GM19324 (cell line): ENCODE measurements around the gene RPL13.

ENCODE experiments used
- ATAC-seq: cut with Tn5 transposase; IDR thresholded peaks from one replicate; pipeline ENCODE4 v1.9.1; 2021; ENCODE audit warnings: mild to moderate bottlenecking, moderate library complexity; ENCODE audit not compliant: unreplicated experiment, low FRiP score

RPL13 gene

GRCh38 chr16:89560378-89561141 is at the start of gene RPL13:
TSS of gene RPL13 (plus strand) at chr16:89560682. CDS start at chr16:89560960, 278 bp downstream.
- peak; percentile 91 for ATAC-seq

DNA sequence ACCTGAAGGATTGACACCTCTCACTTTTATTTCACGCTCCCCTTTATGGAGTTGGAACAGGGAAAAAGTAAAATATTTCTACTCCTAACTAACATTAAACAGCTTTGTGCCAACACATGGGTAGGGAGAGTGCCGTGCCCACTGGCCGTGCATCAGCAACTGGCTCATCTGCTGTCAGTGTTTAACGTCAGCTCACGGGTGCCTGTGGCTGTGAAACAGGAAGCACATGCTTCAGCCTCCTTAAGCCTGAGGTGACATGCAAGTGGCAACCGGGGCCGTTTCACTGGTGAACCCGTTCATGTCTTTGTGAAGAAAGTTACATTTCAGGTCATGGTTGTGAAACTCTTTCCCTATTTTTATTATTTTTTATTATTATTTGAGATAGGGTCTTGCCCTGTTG is 49.1 kb upstream of the RPL13 start:
- no peak for ATAC-seq

GRCh38 chr16:89512453-89512852 is 48.0 kb upstream of the RPL13 start:
- ATAC-seq: no peak

DNA sequence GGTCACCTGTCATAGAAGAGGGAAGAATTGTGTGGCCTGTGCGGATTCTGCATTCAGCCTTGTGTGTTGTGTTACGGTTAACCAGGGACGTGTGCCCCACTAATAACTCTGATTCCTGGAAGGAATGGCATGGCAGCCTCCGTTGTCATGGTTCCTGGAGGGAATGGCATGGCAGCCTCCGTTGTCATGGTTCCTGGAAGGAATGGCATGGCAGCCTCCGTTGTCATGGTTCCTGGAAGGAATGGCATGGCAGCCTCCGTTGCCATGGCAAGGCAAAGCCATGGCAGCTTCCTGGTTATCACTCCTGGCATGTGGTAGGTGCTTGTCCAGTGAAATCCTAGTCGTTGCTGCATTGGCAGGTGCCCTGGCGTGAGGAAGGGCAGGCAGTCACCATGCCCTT is 43.4 kb upstream of the RPL13 start:
- no peak for ATAC-seq

GRCh38 chr16:89519881-89520280 is 40.6 kb upstream of the RPL13 start:
- no peak for ATAC-seq

DNA sequence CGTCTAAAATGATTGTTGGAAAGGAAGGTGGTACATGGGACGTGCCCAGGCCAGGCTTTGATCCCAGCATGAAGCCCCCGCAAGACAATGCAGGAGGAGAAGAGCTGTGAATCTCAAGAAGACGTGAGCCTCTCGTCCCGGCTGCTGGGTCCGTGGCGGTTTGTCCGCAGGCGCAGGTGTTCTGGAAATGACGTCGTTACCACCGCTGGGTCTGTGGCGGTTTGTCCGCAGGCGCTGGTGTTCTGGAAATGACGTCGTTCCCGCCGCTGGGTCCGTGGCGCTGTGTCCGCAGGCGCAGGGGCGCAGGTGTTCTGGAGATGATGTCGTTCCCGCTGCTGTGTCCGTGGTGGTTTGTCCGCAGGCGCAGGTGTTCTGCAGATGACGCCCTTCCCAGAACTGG is 38.2 kb upstream of the RPL13 start:
- no peak for ATAC-seq

DNA sequence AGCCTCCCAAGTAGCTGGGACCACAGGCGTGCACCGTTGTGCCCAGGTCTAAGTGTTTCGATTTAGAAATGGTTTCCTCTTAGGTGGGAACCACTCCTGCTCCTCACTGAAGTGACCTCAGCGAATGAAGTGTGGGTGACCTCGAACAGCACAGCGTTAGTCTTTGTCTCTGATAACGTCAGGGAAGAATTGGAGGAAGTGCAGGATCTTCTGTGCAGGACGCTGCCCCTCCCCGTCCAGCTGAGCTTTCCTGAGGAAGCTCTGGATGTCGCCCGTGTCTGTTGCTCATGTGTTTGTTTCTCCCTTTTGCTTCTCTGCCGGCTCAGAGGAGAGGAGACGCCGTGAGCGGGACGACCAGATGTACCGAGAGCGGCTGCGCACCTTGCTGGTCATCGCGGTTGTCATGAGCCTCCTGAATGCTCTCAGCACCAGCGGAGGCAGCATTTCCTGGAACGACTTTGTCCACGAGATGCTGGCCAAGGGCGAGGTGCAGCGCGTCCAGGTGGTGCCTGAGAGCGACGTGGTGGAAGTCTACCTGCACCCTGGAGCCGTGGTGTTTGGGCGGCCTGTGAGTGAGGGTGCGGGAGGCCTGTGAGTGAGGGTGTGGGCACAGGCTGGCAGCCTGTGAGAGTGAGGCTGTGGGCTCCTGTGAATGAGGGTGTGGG is 36.7 kb upstream of the RPL13 start:
- ATAC-seq: no peak

DNA sequence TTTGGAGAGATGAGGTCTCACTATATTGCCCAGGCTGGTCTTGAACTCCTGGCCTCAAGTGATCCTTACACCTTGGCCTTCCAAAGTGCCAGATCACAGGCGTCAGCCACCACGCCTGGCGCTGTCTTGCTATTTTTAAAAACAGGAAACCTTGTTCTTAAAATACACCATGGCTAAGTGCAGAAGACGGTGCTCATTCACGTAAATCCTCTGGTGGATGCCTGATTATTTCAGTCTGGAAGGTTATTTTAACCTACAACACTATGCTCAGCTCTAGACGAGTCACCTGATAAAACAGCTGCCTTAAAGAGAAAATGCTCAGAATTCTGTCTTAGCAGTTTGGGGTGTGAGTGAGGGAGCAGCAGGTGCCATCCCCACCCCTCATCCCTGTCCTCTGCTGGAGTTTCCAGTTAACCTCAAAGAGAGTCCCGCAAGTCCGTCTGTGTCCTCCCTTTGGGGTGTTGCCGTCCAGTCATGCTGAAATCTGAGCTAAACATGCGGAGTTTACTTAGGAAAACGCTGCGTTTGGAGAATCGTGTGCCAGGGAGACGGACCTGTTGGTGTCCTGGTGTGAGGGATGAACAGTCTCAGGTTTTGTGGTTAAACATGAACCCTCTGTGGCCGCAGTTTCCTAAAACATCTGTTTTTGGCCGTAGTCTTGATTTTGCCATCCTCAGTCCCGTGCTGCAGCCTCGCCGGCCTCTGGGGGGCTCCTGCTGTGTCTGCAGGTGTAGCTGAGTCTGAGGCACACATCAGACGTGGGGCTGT is 35.2 kb upstream of the RPL13 start:
- ATAC-seq: no peak

GRCh38 chr16:89529097-89529496 is 31.4 kb upstream of the RPL13 start:
- no peak for ATAC-seq

GRCh38 chr16:89530401-89531381 is 29.8 kb upstream of the RPL13 start:
- ATAC-seq: no peak

DNA sequence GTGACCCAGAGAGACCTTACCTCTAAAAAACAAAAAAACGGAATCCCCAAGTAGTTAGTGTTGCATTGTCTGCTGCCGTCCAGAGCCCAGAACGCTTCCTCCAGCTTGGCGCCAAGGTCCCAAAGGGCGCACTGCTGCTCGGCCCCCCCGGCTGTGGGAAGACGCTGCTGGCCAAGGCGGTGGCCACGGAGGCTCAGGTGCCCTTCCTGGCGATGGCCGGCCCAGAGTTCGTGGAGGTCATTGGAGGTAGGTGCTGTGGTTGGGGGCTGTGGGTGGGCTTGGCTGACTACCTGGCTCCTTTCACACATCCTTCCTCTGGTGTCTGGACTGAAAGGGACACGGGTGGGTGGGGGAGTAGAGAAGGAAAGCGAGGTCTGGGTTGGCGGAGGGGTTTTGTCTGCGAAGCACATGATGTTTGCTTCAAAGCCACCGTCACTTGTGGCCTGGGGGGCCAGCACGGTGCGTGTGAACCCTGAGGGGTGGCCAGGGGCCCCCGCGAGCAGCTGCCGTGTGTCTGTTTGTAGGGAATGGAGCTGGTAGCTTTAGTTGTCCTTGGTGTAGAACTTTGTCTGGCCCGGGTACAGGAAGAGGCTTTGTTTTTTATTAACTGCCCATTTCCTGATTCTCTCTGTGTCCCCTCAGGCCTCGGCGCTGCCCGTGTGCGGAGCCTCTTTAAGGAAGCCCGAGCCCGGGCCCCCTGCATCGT is 28.5 kb upstream of the RPL13 start:
- no peak for ATAC-seq

GRCh38 chr16:89534252-89534756 is 26.2 kb upstream of the RPL13 start:
- no peak for ATAC-seq

DNA sequence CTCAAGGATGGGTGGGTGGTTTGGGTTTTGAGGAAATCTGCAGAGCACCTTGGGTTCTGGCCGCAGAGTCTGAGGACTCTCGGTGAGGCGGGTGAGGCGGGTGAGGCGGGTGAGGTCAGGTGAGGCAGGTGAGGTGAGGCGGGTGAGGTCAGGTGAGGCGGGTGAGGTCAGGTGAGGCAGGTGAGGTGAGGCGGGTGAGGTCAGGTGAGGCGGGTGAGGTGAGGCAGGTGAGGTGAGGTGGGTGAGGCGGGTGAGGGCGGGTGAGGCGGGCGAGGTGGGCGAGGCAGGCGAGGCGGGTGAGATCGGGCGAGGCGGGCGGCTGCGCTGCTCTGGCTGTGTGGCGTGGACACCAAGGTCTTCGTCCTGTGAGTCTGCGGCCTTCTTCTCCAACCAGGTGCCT is 24.1 kb upstream of the RPL13 start:
- ATAC-seq: no peak

DNA sequence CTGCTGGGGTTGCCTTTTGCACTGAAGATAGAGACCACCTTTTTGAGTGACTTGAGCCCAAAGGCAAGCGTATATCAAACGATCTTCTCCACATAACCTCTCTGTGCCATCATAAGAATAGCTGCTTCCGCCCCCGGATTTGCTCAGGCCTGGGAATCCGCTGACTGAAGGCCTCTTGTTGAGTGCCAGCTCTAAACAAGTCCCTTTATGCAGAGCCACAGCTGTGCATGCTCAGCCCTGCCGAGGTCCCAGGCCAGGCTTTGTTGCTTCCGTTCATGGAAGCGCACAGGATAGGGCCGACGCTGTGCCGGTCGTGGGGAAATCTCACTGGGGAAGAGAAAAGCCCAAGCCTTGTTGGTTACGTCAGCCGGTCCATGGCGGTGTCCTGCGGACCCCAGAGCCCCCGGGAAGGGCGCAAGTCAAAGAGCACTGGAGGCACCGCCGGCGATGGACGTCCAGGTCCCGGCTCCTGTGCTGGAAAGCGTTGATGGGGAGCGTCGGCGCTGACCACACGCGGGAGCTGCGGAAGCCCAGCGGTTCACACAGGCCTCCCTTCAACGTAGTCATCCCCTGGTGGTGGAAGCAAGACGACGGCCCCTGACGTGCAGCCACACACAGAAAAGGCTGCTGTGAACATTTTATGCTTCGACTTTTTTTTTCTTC is 23.5 kb upstream of the RPL13 start:
- ATAC-seq: no peak

DNA sequence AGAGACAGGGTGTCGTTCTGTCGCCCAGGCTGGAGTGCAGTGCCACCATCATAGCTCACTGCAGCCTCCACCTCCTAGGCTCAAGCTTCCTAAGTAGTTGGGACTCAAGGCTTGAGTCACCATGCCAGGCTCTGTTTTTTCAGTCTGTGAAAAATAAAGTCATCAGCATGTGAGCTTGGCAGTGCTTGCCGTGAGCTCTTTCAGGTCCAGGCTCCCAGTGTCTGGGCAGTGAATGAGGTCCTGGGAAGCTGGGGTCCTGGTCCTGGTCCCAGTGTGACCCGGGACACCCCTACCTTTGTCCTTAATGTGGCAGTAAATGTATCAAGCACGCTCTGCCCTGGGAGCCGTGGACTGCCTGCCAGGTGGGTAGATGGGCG is 22.9 kb upstream of the RPL13 start:
- ATAC-seq: no peak

DNA sequence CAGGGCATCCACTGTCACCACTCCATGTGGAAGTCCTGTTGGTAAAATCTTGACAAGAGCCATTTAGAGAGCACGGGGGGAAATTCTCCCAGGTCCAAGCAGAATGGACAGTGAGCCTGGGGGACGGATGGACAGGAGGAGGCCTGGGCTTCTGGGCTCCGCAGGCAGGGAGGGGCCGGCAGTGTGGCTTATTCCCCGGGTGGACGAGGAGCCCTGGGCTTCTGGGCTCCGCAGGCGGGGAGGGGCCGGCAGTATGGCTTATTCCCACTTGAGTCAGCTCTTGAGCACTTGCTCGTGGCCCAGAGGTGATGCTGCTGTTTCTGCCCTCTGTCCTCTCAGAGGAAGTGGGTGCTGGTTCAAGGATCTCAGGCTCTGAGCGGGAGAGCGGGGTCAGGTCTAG is 22.2 kb upstream of the RPL13 start:
- ATAC-seq: no peak

DNA sequence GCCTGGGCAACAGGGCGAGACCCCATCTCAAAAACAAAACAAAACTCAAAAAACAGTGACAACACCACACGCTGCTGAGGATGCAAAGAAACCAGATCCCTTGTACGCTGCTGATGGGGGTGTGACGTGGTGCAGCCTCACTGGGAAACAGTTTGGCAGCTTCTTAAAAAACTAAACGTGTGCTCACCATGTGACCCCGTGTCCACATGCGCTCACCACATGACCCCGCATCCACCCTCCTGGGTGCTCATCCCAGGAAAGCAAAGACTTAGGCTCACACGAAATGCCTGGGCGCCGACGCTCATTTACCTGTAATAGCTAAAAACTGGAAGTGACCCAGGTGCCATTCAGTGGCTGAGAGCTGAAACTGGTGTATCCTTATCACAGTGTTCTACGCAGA is 19.9 kb upstream of the RPL13 start:
- no peak for ATAC-seq

DNA sequence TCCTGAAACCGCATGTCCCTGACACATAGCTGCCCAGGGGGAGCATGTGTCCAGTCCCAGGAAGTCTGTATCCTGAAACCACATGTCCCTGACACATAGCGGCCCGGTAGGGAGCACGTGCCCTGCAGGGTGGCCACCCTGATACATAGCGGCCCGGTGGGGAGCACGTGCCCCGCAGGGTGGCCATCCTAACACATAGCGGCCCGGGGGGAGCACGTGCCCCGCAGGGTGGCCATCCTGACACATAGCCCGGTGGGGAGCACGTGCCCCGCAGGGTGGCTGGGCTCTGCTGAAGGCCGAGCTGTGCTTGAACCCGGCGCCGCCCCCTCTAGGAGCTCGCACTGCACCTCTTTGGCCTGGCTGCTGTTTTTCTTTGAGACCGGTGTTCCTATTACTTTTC is 18.7 kb upstream of the RPL13 start:
- ATAC-seq: no peak

DNA sequence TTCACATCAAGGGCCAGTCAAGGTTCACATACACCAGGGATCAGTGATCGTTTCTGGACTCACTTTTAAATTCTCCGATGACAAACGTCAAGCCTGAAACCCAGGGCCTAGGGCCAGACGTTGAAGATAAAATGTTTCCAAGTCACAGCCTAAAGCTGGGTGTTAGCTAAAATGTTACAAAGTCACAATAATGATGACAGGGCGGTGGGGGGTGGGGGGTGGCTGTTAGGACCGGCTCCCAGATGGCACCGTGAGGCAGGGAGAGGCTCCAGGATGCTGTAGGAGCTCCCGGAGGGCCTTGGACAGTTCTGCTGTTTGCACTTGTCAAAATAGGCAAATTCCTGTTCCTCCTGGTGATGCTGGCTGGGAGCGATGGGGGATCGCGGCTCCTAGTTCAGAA is 16.4 kb upstream of the RPL13 start:
- no peak for ATAC-seq
